ENCODE results near the gene SIRT7.

SIRT7 gene

DNA sequence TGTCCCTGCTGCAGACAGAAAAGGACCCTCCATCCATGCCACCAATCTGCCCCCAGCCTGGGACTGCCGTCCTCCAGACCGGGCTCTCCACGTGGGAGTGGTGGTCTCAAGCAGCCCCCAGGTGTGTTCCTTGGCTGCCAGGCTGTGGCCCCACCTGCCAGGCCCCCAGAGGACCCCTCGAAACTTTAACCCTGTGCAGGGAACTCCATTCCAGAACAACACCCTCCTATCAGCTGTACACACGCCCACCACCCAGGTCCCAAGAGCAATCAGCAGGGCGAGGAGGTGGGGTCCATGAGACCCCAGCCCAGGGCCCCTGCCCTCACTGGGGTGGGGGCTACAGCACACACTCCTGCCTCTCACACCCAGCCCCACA lies 17.7 kb upstream of the SIRT7 start:
- H3K36me3 ChIP-seq (ENCODE audit: control insufficient read depth in 1 of 2, insufficient read depth in 2 of 2, low read length in 2 of 2): no peaks in the 10 kb centered on the region
- no peak overlapping the region for H3K4me3 ChIP-seq (ENCODE audit: low read depth in 1 of 2, low read length in 2 of 2)
- H3K9me3 ChIP-seq (ENCODE audit: control insufficient read depth in 1 of 2, low read length in 2 of 2): no peaks in the 10 kb centered on the region
- H3K27me3 ChIP-seq (ENCODE audit: low read depth, low read length): no peaks in the 10 kb centered on the region
- no peak overlapping the region for H3K27ac ChIP-seq (ENCODE audit: low read length)
- peaks cover 0 to 13% of the 10 kb centered on the region in 2 donors for H3K4me1 ChIP-seq (ENCODE audit: control insufficient read depth in 1 of 2, insufficient read depth in 2 of 2, low read length in 2 of 2)

DNA sequence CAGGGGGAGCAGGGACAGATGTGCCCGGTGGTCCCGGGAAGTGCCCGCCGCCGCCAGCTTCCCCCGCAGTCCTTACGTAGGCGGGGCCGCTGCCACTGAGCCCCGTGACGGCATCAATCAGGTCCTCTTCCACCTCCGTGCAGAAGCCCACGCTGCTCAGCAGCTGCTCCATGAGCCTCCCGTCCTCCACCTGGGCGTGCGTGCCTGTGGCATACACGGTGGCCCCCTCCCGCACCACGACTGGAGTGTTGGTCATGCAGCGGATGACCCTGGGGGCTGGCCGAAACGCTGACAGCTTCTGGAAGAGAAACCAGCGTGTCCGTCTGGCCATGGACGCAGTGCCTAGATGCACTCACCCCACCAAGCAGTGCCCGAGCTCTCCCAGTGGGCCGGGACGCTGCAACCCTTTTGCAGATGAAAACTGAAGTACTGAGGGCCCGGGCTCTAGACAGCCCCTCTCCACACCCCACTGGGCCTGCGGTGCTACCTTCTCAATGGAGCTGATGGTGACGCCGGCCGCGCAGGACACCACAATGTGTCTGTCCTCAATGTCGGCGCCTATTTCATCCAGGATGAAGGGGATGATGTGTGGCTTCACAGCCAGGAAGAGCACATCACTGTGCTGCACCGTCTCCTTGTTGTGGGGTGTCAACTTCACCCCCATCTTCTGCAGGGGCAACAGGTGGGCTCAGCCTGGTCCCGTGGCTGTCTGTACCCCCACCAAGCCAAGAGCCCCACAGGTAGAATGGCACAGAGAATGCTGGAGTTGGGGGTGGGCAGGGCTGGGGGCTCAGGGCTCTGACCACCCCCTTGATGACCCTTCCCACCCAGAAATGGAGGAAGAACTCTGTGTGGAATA lies 17.1 kb upstream of the SIRT7 start:
- Histone ChIP-seq H3K9me3 (ENCODE audit: control insufficient read depth in 1 of 2, low read length in 2 of 2) (no peaks in the 10 kb centered on the region), H3K27ac (ENCODE audit: low read length) (no peak overlapping the region), H3K4me3 (ENCODE audit: low read depth in 1 of 2, low read length in 2 of 2) (no peak overlapping the region), H3K27me3 (ENCODE audit: low read depth, low read length) (no peaks in the 10 kb centered on the region), H3K4me1 (ENCODE audit: control insufficient read depth in 1 of 2, insufficient read depth in 2 of 2, low read length in 2 of 2) (peaks cover 0 to 6% of the 10 kb centered on the region in 2 donors), H3K36me3 (ENCODE audit: control insufficient read depth in 1 of 2, insufficient read depth in 2 of 2, low read length in 2 of 2) (no peaks in the 10 kb centered on the region)

DNA sequence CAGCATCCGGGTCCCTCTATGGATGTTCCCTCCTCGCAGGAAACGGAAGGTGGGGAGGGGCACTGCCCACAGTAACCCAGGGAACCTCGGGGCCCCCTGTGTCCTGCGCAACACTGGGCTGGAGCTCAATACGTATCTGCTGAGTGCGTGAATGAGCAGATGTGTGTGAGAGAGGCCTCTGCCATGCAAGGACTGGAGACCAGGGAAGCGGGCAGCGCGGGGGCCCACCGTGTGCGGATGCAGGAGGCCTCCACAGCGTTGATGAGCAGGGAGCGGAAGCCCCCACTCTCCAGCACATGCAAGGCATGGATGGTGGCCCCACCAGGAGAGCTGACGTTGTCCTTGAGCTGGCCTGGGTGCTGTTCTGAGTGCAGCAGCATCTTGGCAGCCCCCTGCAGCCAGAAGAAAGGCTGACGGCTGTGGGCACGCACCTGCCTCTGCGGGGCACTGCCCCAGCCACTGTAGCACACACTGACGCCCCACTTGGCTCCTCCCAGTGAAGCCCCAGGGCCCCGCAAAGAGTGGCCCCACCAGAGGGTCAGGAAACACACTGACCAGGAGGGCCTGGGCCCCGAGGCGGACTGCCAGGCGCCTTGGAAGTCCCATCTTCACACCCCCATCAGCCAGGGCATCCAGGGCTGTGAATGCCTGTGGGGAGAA lies 16.3 kb upstream of the SIRT7 start:
- Histone ChIP-seq H3K27me3 (ENCODE audit: low read depth, low read length) (no peaks in the 10 kb centered on the region), H3K36me3 (ENCODE audit: control insufficient read depth in 1 of 2, insufficient read depth in 2 of 2, low read length in 2 of 2) (no peaks in the 10 kb centered on the region), H3K9me3 (ENCODE audit: control insufficient read depth in 1 of 2, low read length in 2 of 2) (no peaks in the 10 kb centered on the region), H3K27ac (ENCODE audit: low read length) (no peak overlapping the region), H3K4me3 (ENCODE audit: low read depth in 1 of 2, low read length in 2 of 2) (no peak overlapping the region), H3K4me1 (ENCODE audit: control insufficient read depth in 1 of 2, insufficient read depth in 2 of 2, low read length in 2 of 2) (peaks cover 0 to 5% of the 10 kb centered on the region in 2 donors)

DNA sequence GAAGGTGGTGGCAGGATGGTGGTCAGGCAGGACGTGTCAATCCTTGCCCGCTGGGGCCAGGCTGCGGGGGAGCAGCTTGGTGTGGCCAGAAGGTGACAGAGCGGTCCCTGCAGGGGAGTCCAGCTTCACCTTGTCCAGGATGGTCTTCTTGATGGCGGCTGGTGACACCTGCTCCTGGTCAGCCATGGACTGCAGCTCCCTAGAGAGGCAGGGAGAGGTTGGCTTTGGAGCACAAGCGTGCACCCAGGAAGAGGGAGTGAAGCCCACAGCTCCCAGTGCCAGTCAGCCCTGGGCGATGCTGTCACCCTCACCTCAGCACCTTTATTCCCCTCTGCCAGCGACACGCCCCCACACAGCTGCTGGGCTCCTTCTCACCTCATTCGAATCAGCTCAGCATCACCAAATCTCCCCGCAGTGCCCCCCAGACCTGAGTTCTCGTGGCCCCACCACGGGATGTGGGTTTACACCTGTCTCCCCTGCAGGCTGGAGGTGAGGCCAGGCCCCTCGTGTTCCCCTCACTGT lies 15.3 kb upstream of the SIRT7 start:
- no peaks in the 10 kb centered on the region for H3K27me3 ChIP-seq (ENCODE audit: low read depth, low read length)

DNA sequence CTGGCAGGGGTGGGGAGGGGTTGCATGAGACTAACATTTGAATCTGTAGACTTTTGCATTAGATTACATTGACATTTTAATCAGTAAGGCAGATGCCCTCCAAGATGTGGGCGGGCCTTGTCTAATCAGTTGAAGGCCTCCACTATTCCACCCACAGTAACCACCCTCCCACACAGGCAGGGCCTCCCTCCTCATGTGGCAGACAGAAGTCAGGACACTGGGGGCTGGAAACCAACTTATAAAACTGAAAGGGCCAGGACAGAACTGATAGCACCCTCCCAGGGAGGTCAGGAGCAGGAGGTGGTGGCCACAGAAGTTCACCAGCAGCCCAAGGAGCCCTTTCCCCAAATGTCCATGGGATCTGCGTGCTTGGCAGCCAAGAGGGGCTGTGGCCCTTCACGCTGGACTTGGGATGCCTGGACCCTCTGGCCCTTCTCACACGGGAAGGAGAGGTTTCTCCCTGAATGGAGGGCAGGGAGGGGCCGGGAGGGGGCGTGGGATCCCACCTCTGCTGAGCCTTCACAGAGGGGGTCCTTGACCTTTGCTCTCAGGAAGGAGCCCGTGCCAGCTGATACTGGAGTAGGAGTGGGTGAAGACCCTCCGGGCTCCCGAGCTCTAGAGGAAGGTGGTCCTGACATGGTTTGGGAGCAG lies 14.5 kb upstream of the SIRT7 start:
- Histone ChIP-seq H3K27me3 (ENCODE audit: low read depth, low read length) (no peaks in the 10 kb centered on the region), H3K9me3 (ENCODE audit: control insufficient read depth in 1 of 2, low read length in 2 of 2) (no peaks in the 10 kb centered on the region), H3K4me1 (ENCODE audit: control insufficient read depth in 1 of 2, insufficient read depth in 2 of 2, low read length in 2 of 2) (peaks cover 0 to 17% of the 10 kb centered on the region in 2 donors), H3K4me3 (ENCODE audit: low read depth in 1 of 2, low read length in 2 of 2) (no peak overlapping the region), H3K27ac (ENCODE audit: low read length) (no peak overlapping the region), H3K36me3 (ENCODE audit: control insufficient read depth in 1 of 2, insufficient read depth in 2 of 2, low read length in 2 of 2) (no peaks in the 10 kb centered on the region)

More for the DNA sequence above, 15.3 kb upstream of the SIRT7 start:
- H3K4me3 ChIP-seq (ENCODE audit: low read depth in 1 of 2, low read length in 2 of 2): no peak overlapping the region
- H3K9me3 ChIP-seq (ENCODE audit: control insufficient read depth in 1 of 2, low read length in 2 of 2): no peaks in the 10 kb centered on the region
- H3K4me1 ChIP-seq (ENCODE audit: control insufficient read depth in 1 of 2, insufficient read depth in 2 of 2, low read length in 2 of 2): peaks cover 0 to 13% of the 10 kb centered on the region in 2 donors
- H3K27ac ChIP-seq (ENCODE audit: low read length): no peak overlapping the region
- no peaks in the 10 kb centered on the region for H3K36me3 ChIP-seq (ENCODE audit: control insufficient read depth in 1 of 2, insufficient read depth in 2 of 2, low read length in 2 of 2)

DNA sequence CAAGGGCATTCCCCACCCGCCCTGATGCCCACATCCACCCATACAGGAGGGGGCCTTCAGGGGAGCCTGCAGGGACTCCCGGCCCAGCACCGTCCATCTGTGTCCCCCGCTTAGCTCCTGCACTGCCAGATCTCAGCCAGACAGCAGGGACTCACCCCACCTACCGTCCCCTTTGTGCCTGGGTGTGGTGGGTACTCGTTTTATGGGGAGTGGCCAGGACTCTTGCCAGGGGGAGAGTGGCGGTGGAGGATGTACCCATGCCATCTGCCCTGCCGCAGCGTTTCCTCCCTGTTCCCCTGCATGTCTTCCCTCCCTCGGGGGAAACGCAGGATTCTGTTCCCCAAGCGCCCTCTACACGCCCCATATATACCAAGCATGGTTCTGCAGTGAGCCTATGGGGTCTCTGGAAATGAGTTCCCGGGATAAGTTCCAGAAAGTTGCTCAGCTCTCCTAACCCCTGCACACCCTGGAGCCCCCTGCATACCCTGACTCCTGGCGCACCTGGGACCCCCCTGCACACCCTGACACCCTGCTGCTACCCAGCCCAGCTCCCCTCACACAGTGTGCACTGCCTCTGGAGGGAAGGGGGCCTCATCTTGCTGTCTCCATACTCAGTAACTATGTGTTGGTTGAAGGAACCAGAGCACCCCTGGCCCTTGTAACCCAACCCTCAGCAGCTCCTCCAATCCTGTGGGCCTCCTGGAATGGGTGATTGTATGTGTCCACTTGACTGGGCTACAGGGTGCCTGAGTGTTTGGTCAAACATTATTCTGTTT lies 13.8 kb upstream of the SIRT7 start:
- peaks cover 0 to 4% of the 10 kb centered on the region in 2 donors for H3K36me3 ChIP-seq (ENCODE audit: control insufficient read depth in 1 of 2, insufficient read depth in 2 of 2, low read length in 2 of 2)
- no peak overlapping the region for H3K27ac ChIP-seq (ENCODE audit: low read length)
- peaks cover 0 to 15% of the 10 kb centered on the region in 2 donors for H3K4me1 ChIP-seq (ENCODE audit: control insufficient read depth in 1 of 2, insufficient read depth in 2 of 2, low read length in 2 of 2)
- H3K9me3 ChIP-seq (ENCODE audit: control insufficient read depth in 1 of 2, low read length in 2 of 2): no peaks in the 10 kb centered on the region
- H3K4me3 ChIP-seq (ENCODE audit: low read depth in 1 of 2, low read length in 2 of 2): no peak overlapping the region
- no peaks in the 10 kb centered on the region for H3K27me3 ChIP-seq (ENCODE audit: low read depth, low read length)

DNA sequence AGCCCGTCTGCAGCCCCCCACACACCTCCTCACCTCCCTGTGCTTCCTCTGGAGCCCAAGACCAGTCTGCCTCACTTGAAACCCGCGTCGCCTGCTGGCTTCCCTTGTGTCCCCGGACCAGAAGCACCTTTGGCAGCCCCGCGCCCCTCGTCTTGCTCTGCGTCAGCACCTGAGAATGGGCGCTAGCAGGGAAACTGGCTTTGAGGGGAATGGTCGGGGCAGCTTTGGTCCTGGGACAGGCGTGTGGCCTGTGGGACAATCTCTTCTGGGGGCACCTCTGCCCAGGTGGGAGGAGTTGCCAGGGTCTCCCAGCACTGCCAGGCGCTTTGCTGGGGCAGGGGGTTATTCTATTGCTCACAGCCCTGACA lies 13.2 kb upstream of the SIRT7 start:
- Histone ChIP-seq H3K4me1 (ENCODE audit: control insufficient read depth in 1 of 2, insufficient read depth in 2 of 2, low read length in 2 of 2) (peaks cover 0 to 14% of the 10 kb centered on the region in 2 donors), H3K4me3 (ENCODE audit: low read depth in 1 of 2, low read length in 2 of 2) (no peak overlapping the region), H3K27ac (ENCODE audit: low read length) (no peak overlapping the region), H3K27me3 (ENCODE audit: low read depth, low read length) (no peaks in the 10 kb centered on the region), H3K36me3 (ENCODE audit: control insufficient read depth in 1 of 2, insufficient read depth in 2 of 2, low read length in 2 of 2) (peaks cover 0 to 10% of the 10 kb centered on the region in 2 donors), H3K9me3 (ENCODE audit: control insufficient read depth in 1 of 2, low read length in 2 of 2) (no peaks in the 10 kb centered on the region)

DNA sequence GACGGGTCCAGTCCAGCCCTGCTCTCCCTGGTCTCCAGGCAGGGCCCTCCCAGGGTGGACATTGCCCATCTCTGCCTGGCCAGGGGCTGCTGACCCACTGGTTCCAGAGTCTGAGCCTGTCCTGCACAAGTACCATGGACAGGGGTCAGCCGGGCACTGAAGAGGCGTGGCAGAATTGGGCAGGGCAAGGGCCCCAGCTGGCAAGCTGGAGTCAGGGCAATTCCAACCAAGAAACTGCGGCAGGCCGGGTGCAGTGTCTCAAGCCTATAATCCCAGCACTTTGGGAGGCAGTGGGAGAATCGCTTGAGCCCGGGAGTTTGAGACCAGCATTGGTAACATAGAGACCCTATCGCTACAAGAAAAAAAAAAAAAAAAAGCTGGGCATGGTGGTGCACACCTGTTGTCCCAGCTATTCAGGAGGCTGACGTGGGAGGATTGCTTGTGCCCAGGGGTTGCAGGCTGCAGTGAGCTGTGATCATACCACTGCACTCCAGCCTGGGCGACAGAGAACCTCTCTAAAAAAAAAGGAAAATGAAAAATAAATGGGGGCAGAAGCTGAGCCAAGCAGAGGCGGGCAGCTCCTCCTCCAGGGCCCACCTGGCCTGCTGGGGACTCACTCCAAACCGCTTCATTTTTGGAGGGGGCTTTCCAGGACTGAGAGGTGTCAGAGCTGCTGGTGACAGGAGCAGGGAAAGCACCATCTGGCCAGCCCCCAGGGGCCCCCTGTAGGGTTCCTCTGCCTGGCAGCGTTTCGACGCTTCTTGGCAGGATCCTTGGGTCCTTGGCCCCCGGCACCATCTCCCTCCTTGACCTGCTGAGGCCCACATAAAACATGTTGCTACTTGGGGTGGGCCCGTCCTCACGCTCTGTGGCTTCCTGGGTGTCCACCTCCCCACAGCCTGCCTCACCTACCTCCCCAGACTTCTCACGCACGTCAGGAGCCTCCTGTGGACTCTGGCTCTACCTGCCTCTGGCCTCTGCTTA lies 12.5 kb upstream of the SIRT7 start:
- H3K27me3 ChIP-seq (ENCODE audit: low read depth, low read length): no peaks in the 10 kb centered on the region

DNA sequence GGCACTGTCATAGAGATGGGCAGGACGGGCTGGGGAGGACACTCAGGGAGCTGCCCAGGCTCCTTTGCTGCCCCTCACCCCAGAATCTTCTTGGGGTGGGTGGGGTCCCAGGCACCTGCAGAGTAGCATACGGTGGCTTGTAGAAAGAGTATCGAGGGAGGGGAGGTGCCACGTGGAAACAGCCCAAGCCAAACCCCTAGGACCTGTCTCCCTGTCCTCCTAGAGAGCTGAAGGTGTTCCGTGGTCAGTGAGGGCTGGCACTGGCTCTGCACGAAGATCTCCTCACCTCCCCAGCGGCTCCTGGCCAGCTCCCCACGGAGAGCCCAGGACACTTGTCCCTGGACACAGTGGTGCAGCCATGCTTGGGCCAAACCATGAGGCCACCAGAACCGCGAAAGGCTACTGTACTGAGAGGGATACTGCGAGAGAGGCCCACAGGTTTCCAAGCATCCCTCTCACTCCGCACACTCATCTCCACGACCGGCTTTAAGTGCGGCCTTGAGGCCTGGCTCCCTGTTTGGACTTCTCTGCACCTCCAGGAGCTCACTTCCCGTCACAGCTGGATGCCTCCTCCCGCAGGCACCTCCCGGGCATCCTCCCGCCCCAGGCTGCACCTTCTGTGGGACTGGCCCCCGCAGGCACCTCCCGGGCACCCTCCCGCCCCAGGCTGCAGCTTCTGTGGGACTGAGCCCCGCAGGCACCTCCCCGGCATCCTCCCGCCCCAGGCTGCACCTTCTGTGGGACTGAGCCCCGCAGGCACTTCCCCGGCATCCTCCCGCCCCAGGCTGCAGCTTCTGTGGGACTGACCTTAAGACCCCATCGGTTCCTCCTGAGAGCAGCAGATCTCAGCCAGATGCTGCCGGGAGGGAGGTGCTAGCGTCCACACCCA lies 11.5 kb upstream of the SIRT7 start:
- H3K9me3 ChIP-seq (ENCODE audit: control insufficient read depth in 1 of 2, low read length in 2 of 2): no peaks in the 10 kb centered on the region
- no peaks in the 10 kb centered on the region for H3K27me3 ChIP-seq (ENCODE audit: low read depth, low read length)
- H3K4me3 ChIP-seq (ENCODE audit: low read depth in 1 of 2, low read length in 2 of 2): no peak overlapping the region
- peaks cover 0 to 13% of the 10 kb centered on the region in 2 donors for H3K36me3 ChIP-seq (ENCODE audit: control insufficient read depth in 1 of 2, insufficient read depth in 2 of 2, low read length in 2 of 2)
- no peak overlapping the region for H3K27ac ChIP-seq (ENCODE audit: low read length)
- peaks cover 4 to 30% of the 10 kb centered on the region in 2 donors for H3K4me1 ChIP-seq (ENCODE audit: control insufficient read depth in 1 of 2, insufficient read depth in 2 of 2, low read length in 2 of 2)

More for the DNA sequence above, 12.5 kb upstream of the SIRT7 start:
- Histone ChIP-seq H3K27ac (ENCODE audit: low read length) (no peak overlapping the region), H3K9me3 (ENCODE audit: control insufficient read depth in 1 of 2, low read length in 2 of 2) (no peaks in the 10 kb centered on the region), H3K4me3 (ENCODE audit: low read depth in 1 of 2, low read length in 2 of 2) (no peak overlapping the region), H3K36me3 (ENCODE audit: control insufficient read depth in 1 of 2, insufficient read depth in 2 of 2, low read length in 2 of 2) (peaks cover 0 to 13% of the 10 kb centered on the region in 2 donors), H3K4me1 (ENCODE audit: control insufficient read depth in 1 of 2, insufficient read depth in 2 of 2, low read length in 2 of 2) (peaks cover 0 to 21% of the 10 kb centered on the region in 2 donors)
